K562 (cell line): Measurements from ENCODE around the gene PPP1R14B.

ENCODE experiments used
- ELF2 ChIP-seq: fragments of 250-450 bp; sonication (Bioruptor Pico); IDR thresholded peaks from 2 replicates; pipeline ENCODE4 v1.5.0; 2021; ENCODE audit warnings: mild to moderate bottlenecking
- FUS ChIP-seq: fragments of 200-400 bp; formaldehyde crosslinking; optimal IDR thresholded peaks from 2 replicates; pipeline ENCODE3; 2017; ENCODE audit warnings: low read depth, low read length
- GATA2 ChIP-seq: sonication (generic); formaldehyde crosslinking; IDR thresholded peaks from 2 replicates; pipeline ENCODE4 v1.4.0; 2020; ENCODE audit warnings: mild to moderate bottlenecking, missing genetic modification reagents
- HBP1 ChIP-seq: fragments of 450-650 bp; formaldehyde crosslinking; IDR thresholded peaks from 2 replicates; pipeline ENCODE4 v1.4.0; 2022; ENCODE audit warnings: missing genetic modification characterization
- HSF4 ChIP-seq: fragments of 250-450 bp; sonication (Bioruptor Pico); IDR thresholded peaks from 2 replicates; pipeline ENCODE4 v2.1.2; 2022; ENCODE audit warnings: mild to moderate bottlenecking, moderate library complexity, borderline replicate concordance
- JUN ChIP-seq, 2 experiments: sonication (generic) in 1 of 2; formaldehyde crosslinking in 1 of 2; IDR thresholded peaks; 2 replicates each; pipeline versions ENCODE4 v1.6.1 to v1.8.0; 2012 to 2022; ENCODE audit warnings: borderline replicate concordance in 2 of 2, mild to moderate bottlenecking in 2 of 2, improper control_type of control experiment in 1 of 2, low read depth in 1 of 2, low read length in 1 of 2, missing genetic modification reagents in 1 of 2
- MAFK ChIP-seq: IDR thresholded peaks from 2 replicates; pipeline ENCODE4 v1.6.1; 2011; ENCODE audit warnings: low read length, improper control_type of control experiment
- YY1 ChIP-seq, 3 experiments: IDR thresholded peaks; 2 replicates each; pipeline ENCODE4 v1.6.1; 2011; ENCODE audit warnings: low read length in 2 of 3, mild to moderate bottlenecking in 2 of 3, moderate library complexity in 2 of 3, borderline replicate concordance in 1 of 3, control low read depth in 1 of 3, low read depth in 1 of 3; ENCODE audit not compliant: insufficient read depth in 3 of 3, insufficient replicate concordance in 2 of 3, control insufficient read depth in 1 of 3, insufficient read length in 1 of 3; ENCODE audit errors: extremely low read depth in 1 of 3
- ZBTB8A ChIP-seq: fragments of 450-650 bp; IDR thresholded peaks from 2 replicates; pipeline ENCODE4 v1.6.1; 2018; ENCODE audit warnings: mild to moderate bottlenecking, moderate library complexity; ENCODE audit not compliant: partially characterized antibody
- ZNF316 ChIP-seq: fragments of 450-650 bp; IDR thresholded peaks from 2 replicates; pipeline ENCODE4 v1.6.1; 2016
- ZNF324 ChIP-seq: fragments of 250-450 bp; sonication (Bioruptor Pico); IDR thresholded peaks from 2 replicates; pipeline ENCODE4 v1.4.0; 2020; ENCODE audit warnings: mild to moderate bottlenecking
- TF ChIP-seq, protein P1 (sequence below), 3 experiments: fragments of 200-800 bp in 1 of 3; fragments of 250-450 bp in 1 of 3; fragments of 450-650 bp in 1 of 3; sonication (Bioruptor Pico) in 1 of 3; sonication (Bioruptor generic) in 1 of 3; formaldehyde crosslinking in 1 of 3; IDR thresholded peaks; 2 replicates each; pipeline versions ENCODE4 v1.6.1 to v1.8.0; 2016 to 2022; ENCODE audit warnings: mild to moderate bottlenecking in 2 of 3, missing genetic modification characterization in 2 of 3, missing compliant biosample characterization in 1 of 3, moderate library complexity in 1 of 3
- TF ChIP-seq, protein P2 (sequence below): fragments of 250-450 bp; sonication (Bioruptor Pico); IDR thresholded peaks from 2 replicates; pipeline ENCODE4 v1.4.0; 2020; ENCODE audit warnings: mild to moderate bottlenecking, moderate library complexity

DNA sequence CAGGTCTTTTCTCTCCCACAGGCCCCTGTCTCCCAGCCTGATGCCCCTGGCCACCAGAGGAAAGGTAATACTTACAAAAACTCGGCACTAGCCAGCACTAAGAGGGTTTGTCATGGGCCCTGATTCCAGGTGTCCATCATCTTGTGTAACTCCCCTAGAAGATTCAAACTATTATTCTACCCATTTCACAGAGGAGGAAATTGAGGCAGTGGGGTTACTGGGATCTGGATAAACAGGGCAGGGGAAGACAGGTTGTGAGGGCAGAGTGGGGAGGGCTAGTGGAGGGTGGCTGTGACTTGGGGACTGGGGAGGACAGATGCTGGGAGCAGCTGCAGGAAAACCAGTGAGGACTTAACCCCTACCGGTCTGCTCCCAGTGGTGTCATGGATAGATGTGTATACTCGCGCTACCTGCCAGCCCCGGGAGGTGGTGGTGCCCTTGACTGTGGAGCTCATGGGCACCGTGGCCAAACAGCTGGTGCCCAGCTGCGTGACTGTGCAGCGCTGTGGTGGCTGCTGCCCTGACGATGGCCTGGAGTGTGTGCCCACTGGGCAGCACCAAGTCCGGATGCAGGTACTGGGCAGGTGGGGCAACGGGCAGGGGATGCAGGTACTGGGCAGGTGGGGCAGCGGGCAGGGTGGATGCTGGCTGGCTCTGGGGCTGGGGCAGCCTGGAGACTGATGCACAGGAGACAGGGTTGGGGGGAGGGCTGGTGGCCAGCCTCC lies 11.1 kb downstream of the PPP1R14B start:
- TF ChIP-seq JUN (IDR thresholded peaks at IDR 0.05; ENCODE audit: borderline replicate concordance, low read depth, low read length) = no peak
- no peak for TF ChIP-seq JUN (CRISPR knock-in tag; IDR thresholded peaks at IDR 0.05; ENCODE audit: borderline replicate concordance)
- no peak for TF ChIP-seq MAFK
- TF ChIP-seq HBP1 (CRISPR knock-in tag) = no peak
- no peak for TF ChIP-seq ELF2 (CRISPR knock-in tag)
- no peak for TF ChIP-seq ZNF324 (CRISPR knock-in tag)
- TF ChIP-seq, protein P1, sequence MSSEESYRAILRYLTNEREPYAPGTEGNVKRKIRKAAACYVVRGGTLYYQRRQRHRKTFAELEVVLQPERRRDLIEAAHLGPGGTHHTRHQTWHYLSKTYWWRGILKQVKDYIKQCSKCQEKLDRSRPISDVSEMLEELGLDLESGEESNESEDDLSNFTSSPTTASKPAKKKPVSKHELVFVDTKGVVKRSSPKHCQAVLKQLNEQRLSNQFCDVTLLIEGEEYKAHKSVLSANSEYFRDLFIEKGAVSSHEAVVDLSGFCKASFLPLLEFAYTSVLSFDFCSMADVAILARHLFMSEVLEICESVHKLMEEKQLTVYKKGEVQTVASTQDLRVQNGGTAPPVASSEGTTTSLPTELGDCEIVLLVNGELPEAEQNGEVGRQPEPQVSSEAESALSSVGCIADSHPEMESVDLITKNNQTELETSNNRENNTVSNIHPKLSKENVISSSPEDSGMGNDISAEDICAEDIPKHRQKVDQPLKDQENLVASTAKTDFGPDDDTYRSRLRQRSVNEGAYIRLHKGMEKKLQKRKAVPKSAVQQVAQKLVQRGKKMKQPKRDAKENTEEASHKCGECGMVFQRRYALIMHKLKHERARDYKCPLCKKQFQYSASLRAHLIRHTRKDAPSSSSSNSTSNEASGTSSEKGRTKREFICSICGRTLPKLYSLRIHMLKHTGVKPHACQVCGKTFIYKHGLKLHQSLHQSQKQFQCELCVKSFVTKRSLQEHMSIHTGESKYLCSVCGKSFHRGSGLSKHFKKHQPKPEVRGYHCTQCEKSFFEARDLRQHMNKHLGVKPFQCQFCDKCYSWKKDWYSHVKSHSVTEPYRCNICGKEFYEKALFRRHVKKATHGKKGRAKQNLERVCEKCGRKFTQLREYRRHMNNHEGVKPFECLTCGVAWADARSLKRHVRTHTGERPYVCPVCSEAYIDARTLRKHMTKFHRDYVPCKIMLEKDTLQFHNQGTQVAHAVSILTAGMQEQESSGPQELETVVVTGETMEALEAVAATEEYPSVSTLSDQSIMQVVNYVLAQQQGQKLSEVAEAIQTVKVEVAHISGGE (CRISPR knock-in tag; IDR thresholded peaks at IDR 0.05) = no peak
- TF ChIP-seq, protein P2, sequence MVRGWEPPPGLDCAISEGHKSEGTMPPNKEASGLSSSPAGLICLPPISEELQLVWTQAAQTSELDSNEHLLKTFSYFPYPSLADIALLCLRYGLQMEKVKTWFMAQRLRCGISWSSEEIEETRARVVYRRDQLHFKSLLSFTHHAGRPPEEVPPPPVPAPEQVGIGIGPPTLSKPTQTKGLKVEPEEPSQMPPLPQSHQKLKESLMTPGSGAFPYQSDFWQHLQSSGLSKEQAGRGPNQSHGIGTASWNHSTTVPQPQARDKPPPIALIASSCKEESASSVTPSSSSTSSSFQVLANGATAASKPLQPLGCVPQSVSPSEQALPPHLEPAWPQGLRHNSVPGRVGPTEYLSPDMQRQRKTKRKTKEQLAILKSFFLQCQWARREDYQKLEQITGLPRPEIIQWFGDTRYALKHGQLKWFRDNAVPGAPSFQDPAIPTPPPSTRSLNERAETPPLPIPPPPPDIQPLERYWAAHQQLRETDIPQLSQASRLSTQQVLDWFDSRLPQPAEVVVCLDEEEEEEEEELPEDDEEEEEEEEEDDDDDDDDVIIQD (CRISPR knock-in tag) = no peak
- TF ChIP-seq YY1 (IDR thresholded peaks at IDR 0.05; ENCODE audit: borderline replicate concordance in 1 of 3, control insufficient read depth in 1 of 3, extremely low read depth in 1 of 3, insufficient read depth in 3 of 3, insufficient read length in 1 of 3, insufficient replicate concordance in 2 of 3, low read depth in 1 of 3, low read length in 2 of 3) = no peak
- no peak for TF ChIP-seq GATA2 (CRISPR knock-in tag)
- TF ChIP-seq FUS = no peak
- no peak for TF ChIP-seq ZBTB8A
- no peak for TF ChIP-seq ZNF316
- TF ChIP-seq HSF4 = no peak
